SK-N-SH (cell line): Measurements from ENCODE around the gene INTS11. TPM values are rescaled to one million over a fixed set of nuclear protein-coding genes. Genes with fewer than 3 reads are reported as not detected.
A peak's percentile ranks its signal among the peaks of the same experiment; 100 is the strongest.

Experiments
- CTCF ChIA-PET: fragments of 300-600, 350-600 bp; formaldehyde crosslinking; extraction: SDS; loops from one replicate; lab custom pipeline; 2021; lab: Yijun Ruan, JAX
- POLR2A ChIA-PET: fragments of 350-600 bp; sonication (Branson Sonifier 250); formaldehyde crosslinking; extraction: SDS; loops from one replicate; lab custom pipeline; 2020; ENCODE audit warnings: antibody characterized with exemption, inconsistent platforms; lab: Yijun Ruan, JAX
- DNase-seq: peaks from one replicate; pipeline ENCODE4 v3.0.0; 2012
- H2AFZ ChIP-seq: fragments of 200-600 bp; sonication (generic); 2 replicates; pipeline ENCODE4 v1.8.1; 2016; ENCODE audit warnings: antibody characterized with exemption, mild to moderate bottlenecking, low read depth
- H3F3A ChIP-seq: fragments of 200-600 bp; sonication (generic); replicated peaks from 2 replicates; pipeline ENCODE3; 2016; ENCODE audit warnings: antibody characterized with exemption, mild to moderate bottlenecking; ENCODE audit not compliant: insufficient read depth
- H3K27ac ChIP-seq, 2 experiments: fragments of 200-500 bp in 1 of 2; fragments of 200-600 bp in 1 of 2; sonication (Bioruptor generic) in 1 of 2; sonication (generic), shearing (Covaris generic) in 1 of 2; 2 replicates each; pipeline versions ENCODE4 v1.5.1 to v1.6.1; 2014 to 2016; ENCODE audit warnings: low read depth in 2 of 2, inconsistent platforms in 1 of 2, low read length in 1 of 2, mild to moderate bottlenecking in 1 of 2, mixed read lengths in 1 of 2
- H3K27me3 ChIP-seq: fragments of 200-600 bp; sonication (generic), shearing (Covaris generic); 2 replicates; pipeline ENCODE4 v1.6.1; 2016; ENCODE audit warnings: mixed run types; ENCODE audit not compliant: insufficient read depth
- H3K36me3 ChIP-seq, 2 experiments: fragments of 200-500 bp in 1 of 2; fragments of 200-600 bp in 1 of 2; sonication (Bioruptor generic) in 1 of 2; sonication (generic) in 1 of 2; replicated peaks in 1 of 2; 2 replicates each; pipeline versions ENCODE3 to v1.5.1; 2014 to 2016; ENCODE audit warnings: low read length in 1 of 2, mild to moderate bottlenecking in 1 of 2; ENCODE audit not compliant: insufficient read depth in 2 of 2, control insufficient read depth in 1 of 2
- H3K4me1 ChIP-seq, 2 experiments: fragments of 200-500 bp in 1 of 2; fragments of 200-600 bp in 1 of 2; sonication (Bioruptor generic) in 1 of 2; sonication (generic), shearing (Covaris generic) in 1 of 2; 2 replicates each; pipeline versions ENCODE4 v1.5.1 to v1.6.1; 2014 to 2016; ENCODE audit warnings: low read depth in 1 of 2, low read length in 1 of 2, mixed run types in 1 of 2; ENCODE audit not compliant: insufficient read depth in 2 of 2, control insufficient read depth in 1 of 2
- H3K4me2 ChIP-seq: fragments of 200-600 bp; sonication (generic), shearing (Covaris generic); 2 replicates; pipeline ENCODE4 v1.6.1; 2017; ENCODE audit warnings: mixed run types
- H3K4me3 ChIP-seq, 2 experiments: fragments of 200-500 bp in 1 of 2; fragments of 200-600 bp in 1 of 2; sonication (Bioruptor generic) in 1 of 2; sonication (generic), shearing (Covaris generic) in 1 of 2; 2 replicates each; pipeline versions ENCODE4 v1.5.1 to v1.8.1; 2014 to 2016; ENCODE audit warnings: low read depth in 2 of 2, inconsistent platforms in 1 of 2, low read length in 1 of 2, mild to moderate bottlenecking in 1 of 2, mixed read lengths in 1 of 2, moderate library complexity in 1 of 2
- H3K79me2 ChIP-seq: fragments of 200-600 bp; sonication (generic); 2 replicates; pipeline ENCODE4 v1.8.1; 2017; ENCODE audit warnings: mild to moderate bottlenecking; ENCODE audit not compliant: insufficient read depth
- H3K9ac ChIP-seq: fragments of 200-600 bp; sonication (generic); 2 replicates; pipeline ENCODE4 v1.6.1; 2017; ENCODE audit warnings: mixed run types
- H3K9me2 ChIP-seq: fragments of 200-600 bp; sonication (generic); 2 replicates; pipeline ENCODE4 v1.6.1; 2017; ENCODE audit warnings: mixed run types
- H3K9me3 ChIP-seq: fragments of 200-600 bp; sonication (generic); 2 replicates; pipeline ENCODE4 v1.6.1; 2017; ENCODE audit warnings: mixed run types, mild to moderate bottlenecking, moderate library complexity
- H4K20me1 ChIP-seq: fragments of 200-600 bp; sonication (generic); 2 replicates; pipeline ENCODE4 v1.6.1; 2017; ENCODE audit warnings: mild to moderate bottlenecking, mixed run types; ENCODE audit not compliant: insufficient read depth
- CHD2 ChIP-seq: fragments of 150-350 bp; IDR thresholded peaks from 2 replicates; pipeline ENCODE4 v1.6.1; 2018; ENCODE audit warnings: low read length; ENCODE audit not compliant: partially characterized antibody
- EZH2phosphoT487 ChIP-seq: fragments of 200-600 bp; sonication (generic); IDR thresholded peaks from 2 replicates; pipeline ENCODE4 v1.6.1; 2017; ENCODE audit warnings: low read depth, mixed run types, mild to moderate bottlenecking, antibody characterized with exemption, moderate library complexity, borderline replicate concordance
- FOSL2 ChIP-seq: IDR thresholded peaks from 2 replicates; pipeline ENCODE4 v1.4.0; 2012; ENCODE audit warnings: low read depth, mild to moderate bottlenecking, moderate library complexity, borderline replicate concordance
- FOXM1 ChIP-seq: IDR thresholded peaks from 2 replicates; pipeline ENCODE4 v1.4.0; 2012; ENCODE audit warnings: low read depth, mild to moderate bottlenecking
- MXI1 ChIP-seq: IDR thresholded peaks from 2 replicates; pipeline ENCODE4 v1.6.1; 2012; ENCODE audit warnings: mild to moderate bottlenecking, low read depth, low read length, improper control_type of control experiment
- RFX5 ChIP-seq: IDR thresholded peaks from 2 replicates; pipeline ENCODE4 v1.6.1; 2012; ENCODE audit warnings: mild to moderate bottlenecking, improper control_type of control experiment, low read length
- RXRA ChIP-seq: IDR thresholded peaks from 2 replicates; pipeline ENCODE4 v1.4.0; 2012; ENCODE audit warnings: low read depth, mild to moderate bottlenecking, borderline replicate concordance
- SMC3 ChIP-seq: IDR thresholded peaks from 2 replicates; pipeline ENCODE4 v1.6.1; 2012; ENCODE audit warnings: low read depth, low read length, improper control_type of control experiment
- TCF12 ChIP-seq: IDR thresholded peaks from 2 replicates; pipeline ENCODE4 v1.4.0; 2012
- YY1 ChIP-seq: IDR thresholded peaks from 2 replicates; pipeline ENCODE4 v1.4.0; 2012; ENCODE audit warnings: low read depth, mild to moderate bottlenecking
- WGBS: methylation state at CpG from one replicate; pipeline ENCODE4 v1.1.6; 2017; ENCODE audit warnings: low lambda C conversion rate; 5-methylcytosine and 5-hydroxymethylcytosine counted together
- polyA plus RNA-seq, 3 experiments: library from polyadenylated mRNA; depleted of rRNA; stranded (reverse); fragments of >200 nt; gene quantifications; 2 replicates each; pipeline ENCODE4 v1.2.3, GENCODE V29; 2012
- TF ChIP-seq, protein P1 (sequence below): fragments of 150-350 bp; IDR thresholded peaks from 2 replicates; pipeline ENCODE4 v1.6.1; 2017; ENCODE audit warnings: antibody characterized with exemption, low read length, low read depth, borderline replicate concordance
- TF ChIP-seq, protein P2 (sequence below): IDR thresholded peaks from 2 replicates; pipeline ENCODE4 v1.4.0; 2012; ENCODE audit warnings: low read depth, borderline replicate concordance
- TF ChIP-seq, protein P3 (sequence below): IDR thresholded peaks from 2 replicates; pipeline ENCODE4 v1.6.1; 2012; ENCODE audit warnings: mild to moderate bottlenecking, low read depth, low read length, moderate library complexity
- TF ChIP-seq, protein P4 (sequence below): IDR thresholded peaks from 2 replicates; pipeline ENCODE4 v1.4.0; 2012; ENCODE audit warnings: low read depth, borderline replicate concordance

The INTS11 gene
- polyA plus RNA-seq, 1 of the 3 experiments (the other 2 are of a cell fraction), result 137 TPM

DNA sequence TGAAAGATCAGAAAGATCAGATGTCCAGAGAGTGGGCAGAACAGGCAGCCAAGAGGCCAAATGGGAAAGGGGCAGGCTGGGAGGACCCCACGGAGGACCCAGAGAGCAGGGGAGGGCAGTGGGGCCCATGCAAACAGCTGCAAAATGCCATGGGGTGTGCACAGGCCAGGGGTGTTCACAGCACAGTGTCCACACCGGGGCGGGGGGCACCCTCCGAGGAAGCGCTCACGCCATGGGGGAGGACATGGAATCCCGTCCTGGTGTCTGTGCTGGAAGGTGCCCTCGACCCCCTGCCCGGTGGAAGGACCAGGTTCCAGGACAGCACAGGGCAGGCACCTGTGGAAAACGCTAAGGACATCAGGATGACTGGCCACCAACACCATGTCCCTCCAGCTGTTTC lies 1.5 kb downstream of the INTS11 start:
- POLR2A ChIA-PET, result no interaction called here
- Histone ChIP-seq H3K36me3 (peaks cover 0 to 33% of the 10 kb centered on the region in 2 experiments), H3K9me2 (no peaks in the 10 kb centered on the region), H3K9ac (no peak overlapping the region), H3K79me2 (peaks cover 75% of the 10 kb centered on the region), H3K4me2 (peak overlapping the region; percentile 50), H3F3A (peaks cover 9% of the 10 kb centered on the region), H3K27me3 (no peaks in the 10 kb centered on the region), H2AFZ (no peak overlapping the region), H3K27ac (no peak overlapping the region), H3K4me1 (peaks cover 3 to 24% of the 10 kb centered on the region in 2 experiments; a peak in 2 of 4 replicates), H3K9me3 (no peaks in the 10 kb centered on the region), H3K4me3 (no peak overlapping the region), H4K20me1 (peaks cover 49% of the 10 kb centered on the region)
- 71% methylated on average over 5 of the region's 10 CpGs for whole genome bisulfite sequencing
- DNase-seq, result no peak
- CTCF ChIA-PET, result no interaction called here
- TF ChIP-seq YY1 (no peak), FOSL2 (no peak), FOXM1 (no peak), EZH2phosphoT487 (no peak), RXRA (no peak), TCF12 (no peak), SMC3 (no peak), MXI1 (no peak), CHD2 (no peak), RFX5 (no peak)
- TF ChIP-seq, protein P1, sequence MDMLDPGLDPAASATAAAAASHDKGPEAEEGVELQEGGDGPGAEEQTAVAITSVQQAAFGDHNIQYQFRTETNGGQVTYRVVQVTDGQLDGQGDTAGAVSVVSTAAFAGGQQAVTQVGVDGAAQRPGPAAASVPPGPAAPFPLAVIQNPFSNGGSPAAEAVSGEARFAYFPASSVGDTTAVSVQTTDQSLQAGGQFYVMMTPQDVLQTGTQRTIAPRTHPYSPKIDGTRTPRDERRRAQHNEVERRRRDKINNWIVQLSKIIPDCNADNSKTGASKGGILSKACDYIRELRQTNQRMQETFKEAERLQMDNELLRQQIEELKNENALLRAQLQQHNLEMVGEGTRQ, result no peak
- TF ChIP-seq, protein P2, sequence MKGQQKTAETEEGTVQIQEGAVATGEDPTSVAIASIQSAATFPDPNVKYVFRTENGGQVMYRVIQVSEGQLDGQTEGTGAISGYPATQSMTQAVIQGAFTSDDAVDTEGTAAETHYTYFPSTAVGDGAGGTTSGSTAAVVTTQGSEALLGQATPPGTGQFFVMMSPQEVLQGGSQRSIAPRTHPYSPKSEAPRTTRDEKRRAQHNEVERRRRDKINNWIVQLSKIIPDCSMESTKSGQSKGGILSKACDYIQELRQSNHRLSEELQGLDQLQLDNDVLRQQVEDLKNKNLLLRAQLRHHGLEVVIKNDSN, result no peak
- TF ChIP-seq, protein P3, sequence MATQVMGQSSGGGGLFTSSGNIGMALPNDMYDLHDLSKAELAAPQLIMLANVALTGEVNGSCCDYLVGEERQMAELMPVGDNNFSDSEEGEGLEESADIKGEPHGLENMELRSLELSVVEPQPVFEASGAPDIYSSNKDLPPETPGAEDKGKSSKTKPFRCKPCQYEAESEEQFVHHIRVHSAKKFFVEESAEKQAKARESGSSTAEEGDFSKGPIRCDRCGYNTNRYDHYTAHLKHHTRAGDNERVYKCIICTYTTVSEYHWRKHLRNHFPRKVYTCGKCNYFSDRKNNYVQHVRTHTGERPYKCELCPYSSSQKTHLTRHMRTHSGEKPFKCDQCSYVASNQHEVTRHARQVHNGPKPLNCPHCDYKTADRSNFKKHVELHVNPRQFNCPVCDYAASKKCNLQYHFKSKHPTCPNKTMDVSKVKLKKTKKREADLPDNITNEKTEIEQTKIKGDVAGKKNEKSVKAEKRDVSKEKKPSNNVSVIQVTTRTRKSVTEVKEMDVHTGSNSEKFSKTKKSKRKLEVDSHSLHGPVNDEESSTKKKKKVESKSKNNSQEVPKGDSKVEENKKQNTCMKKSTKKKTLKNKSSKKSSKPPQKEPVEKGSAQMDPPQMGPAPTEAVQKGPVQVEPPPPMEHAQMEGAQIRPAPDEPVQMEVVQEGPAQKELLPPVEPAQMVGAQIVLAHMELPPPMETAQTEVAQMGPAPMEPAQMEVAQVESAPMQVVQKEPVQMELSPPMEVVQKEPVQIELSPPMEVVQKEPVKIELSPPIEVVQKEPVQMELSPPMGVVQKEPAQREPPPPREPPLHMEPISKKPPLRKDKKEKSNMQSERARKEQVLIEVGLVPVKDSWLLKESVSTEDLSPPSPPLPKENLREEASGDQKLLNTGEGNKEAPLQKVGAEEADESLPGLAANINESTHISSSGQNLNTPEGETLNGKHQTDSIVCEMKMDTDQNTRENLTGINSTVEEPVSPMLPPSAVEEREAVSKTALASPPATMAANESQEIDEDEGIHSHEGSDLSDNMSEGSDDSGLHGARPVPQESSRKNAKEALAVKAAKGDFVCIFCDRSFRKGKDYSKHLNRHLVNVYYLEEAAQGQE, result no peak
- TF ChIP-seq, protein P4, sequence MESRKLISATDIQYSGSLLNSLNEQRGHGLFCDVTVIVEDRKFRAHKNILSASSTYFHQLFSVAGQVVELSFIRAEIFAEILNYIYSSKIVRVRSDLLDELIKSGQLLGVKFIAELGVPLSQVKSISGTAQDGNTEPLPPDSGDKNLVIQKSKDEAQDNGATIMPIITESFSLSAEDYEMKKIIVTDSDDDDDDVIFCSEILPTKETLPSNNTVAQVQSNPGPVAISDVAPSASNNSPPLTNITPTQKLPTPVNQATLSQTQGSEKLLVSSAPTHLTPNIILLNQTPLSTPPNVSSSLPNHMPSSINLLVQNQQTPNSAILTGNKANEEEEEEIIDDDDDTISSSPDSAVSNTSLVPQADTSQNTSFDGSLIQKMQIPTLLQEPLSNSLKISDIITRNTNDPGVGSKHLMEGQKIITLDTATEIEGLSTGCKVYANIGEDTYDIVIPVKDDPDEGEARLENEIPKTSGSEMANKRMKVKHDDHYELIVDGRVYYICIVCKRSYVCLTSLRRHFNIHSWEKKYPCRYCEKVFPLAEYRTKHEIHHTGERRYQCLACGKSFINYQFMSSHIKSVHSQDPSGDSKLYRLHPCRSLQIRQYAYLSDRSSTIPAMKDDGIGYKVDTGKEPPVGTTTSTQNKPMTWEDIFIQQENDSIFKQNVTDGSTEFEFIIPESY, result no peak
